GF-D8 (cell line): ENCODE measurements around the gene LMOD3.

Experiments
- DNase-seq: peaks from one replicate; lab custom pipeline; 2025; lab: John Stamatoyannopoulos, UW

The LMOD3 gene

DNA sequence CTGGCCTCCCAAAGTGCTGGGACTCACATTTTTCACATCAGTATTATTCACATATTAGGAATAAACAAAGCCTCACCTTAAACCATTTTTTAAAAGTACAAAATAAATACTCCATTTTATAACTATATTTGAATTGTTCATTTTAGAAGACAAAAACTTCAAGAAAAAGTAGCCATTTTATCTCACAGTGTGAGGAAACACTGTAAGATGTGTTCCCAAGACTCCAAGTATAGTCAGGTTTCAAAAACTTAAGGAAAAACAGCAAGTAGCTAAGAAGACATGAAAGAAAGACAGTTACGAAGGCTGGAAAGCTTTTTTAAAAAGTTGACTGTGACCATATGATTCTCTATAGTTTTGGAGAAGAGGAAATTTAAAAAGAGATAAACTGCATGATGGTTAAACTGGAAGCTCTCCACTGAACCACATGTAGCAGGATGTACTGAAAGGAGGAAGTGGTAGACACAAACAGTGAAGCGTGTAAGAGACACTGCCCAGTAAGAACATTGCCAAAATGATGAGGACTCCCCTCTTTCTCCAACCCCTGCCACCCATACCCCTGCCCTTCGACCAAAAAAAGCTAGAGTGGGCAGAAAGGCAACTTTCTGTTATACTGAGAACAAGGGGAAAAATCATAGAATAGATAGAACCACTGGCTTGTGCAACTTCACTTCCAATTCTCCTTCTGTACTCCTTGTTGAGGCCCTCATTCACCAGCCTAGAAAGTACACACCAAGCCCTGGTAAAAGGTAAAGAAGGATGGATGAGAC is 64.0 kb downstream of the LMOD3 start:
- peak; percentile 69 for DNase-seq
